Measurements from ENCODE around the gene L3MBTL4.
"Not testable (repeated sequence)": the region's sequence is repeated elsewhere in the genome, so short reads cannot be mapped to it uniquely, and the experiment has no call there.

L3MBTL4 gene

DNA sequence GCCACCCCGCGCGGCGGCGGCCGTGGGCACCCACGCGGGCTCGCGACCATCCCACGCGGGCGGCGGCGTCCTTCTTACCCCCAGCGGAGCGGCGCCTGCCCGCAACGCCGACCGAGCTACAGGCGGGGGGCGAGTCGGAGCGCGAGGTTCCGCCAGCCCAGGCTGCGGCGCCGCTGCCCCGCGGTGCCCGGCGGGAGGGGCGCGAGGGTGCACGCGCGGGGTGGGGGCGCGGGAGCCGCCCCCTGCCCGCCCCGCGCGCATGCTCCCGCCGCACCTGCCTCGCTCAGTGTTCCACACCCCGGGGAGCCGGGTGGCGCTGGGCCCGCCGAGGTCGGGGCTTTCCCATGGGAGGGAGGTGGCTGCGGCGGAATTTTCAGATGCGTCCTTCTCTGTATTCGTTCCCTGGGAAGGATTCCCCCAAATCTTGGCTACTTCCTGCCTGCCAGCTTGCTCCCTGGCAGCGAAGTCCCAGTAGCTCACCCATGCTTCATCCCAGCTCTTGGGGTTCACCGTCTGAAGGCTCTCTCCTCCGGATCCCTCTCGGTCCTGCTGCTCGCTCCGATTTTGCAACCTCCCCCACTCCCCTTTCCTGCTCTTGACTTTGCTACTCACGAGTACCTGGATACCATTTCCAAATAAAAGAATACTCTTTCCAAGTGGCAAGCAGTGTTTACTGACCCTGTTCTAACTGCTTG lies at the start of gene L3MBTL4:
TSS of gene L3MBTL4 (minus strand) at position 189 of the 695 bp plus-strand sequence. CDS start 103,286 bp downstream, outside the sequence.
- peak; percentile 4 for DNase-seq

DNA sequence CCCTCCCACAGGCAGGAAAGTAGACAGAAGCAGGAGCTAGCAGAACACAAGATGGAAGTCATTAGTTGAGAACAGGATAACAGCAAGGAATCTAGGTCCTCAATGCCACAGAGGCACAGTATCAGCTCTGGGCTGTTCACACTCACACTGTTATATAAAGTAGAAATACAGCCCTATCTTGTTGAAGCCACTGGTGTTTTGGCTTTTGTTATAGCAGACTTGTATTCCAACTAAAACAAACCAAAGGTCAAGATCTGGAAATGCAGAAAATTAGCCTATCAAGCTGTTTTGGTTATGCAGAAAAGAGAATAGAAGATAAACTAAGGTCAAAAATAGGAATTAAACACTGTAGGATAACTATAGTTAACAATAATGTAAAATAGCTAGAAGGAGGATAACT lies 37.5 kb upstream of the L3MBTL4 start:
- DNase-seq = no peak

DNA sequence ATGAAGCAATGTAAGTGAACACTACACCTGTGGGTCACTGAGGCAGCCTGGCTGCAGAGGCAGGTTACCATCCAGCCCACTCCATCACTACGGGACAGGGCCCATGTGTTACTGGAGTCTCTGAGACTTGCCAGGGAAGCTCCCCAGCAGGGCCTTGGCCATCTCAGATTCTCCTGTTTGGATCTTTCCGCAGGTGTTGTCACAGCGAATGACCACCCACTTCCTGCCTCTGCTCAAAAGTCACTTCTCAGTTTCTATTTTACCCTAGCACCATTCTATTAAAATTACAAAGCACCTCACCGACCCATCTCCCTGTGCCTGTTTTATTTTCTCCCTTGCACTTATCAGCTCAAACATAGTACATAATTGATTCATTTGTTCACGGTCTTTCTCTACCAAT lies 34.5 kb upstream of the L3MBTL4 start:
- DNase-seq = no peak

DNA sequence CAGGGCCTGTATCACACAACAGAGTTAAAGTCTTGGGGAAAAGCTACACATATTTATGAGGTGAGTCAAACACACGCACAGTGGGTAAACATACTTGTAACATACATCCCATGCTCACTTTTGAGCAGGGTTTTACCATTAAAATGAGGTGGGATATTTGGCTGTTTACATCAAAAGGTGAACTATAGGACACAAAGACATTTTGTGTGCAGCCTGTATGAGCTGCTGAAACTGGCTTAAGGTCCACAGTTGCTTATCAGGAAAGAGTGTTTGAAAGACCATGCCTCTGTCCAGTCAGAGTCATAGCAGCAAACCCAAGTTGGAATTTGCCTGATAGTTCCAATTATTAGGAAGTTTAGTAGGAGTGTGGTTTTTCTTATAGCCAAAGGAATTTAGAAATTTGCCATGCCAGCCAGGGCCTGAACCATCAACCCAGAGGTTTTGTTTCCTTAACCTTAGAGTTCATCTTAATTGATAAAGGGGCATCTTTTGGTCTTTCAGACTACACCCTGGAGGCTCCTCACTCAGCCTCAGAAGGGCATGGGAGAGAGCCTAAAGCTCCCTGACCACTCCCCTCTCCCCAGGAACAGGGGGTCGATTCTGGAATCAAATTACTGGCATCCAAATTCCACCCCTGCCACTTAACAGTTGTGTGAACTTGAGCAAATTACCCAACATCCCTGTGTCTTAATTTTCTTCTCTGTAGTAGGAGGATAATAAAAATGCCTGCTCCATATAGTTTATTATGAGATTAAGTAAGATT lies 29.9 kb upstream of the L3MBTL4 start:
- no peak for DNase-seq

DNA sequence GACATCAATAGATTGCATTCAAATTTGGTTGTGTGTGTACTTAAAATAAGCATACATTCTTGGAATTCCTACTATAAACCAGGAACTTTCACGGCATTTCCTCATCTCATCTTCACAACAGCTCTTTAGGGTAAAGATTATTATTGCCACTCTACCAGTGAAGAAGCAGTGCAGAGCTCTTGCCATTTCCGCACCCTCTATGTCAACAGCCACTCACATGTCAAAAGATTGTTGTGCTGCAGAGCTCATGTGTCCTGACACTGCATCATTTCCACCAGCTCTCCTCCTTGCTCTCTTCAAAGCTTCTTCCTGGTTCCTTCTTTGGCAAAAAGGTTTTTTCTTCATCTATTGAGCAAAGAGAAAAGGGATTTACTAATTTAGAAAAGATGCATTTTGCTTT lies 26.5 kb upstream of the L3MBTL4 start:
- no peak for DNase-seq

DNA sequence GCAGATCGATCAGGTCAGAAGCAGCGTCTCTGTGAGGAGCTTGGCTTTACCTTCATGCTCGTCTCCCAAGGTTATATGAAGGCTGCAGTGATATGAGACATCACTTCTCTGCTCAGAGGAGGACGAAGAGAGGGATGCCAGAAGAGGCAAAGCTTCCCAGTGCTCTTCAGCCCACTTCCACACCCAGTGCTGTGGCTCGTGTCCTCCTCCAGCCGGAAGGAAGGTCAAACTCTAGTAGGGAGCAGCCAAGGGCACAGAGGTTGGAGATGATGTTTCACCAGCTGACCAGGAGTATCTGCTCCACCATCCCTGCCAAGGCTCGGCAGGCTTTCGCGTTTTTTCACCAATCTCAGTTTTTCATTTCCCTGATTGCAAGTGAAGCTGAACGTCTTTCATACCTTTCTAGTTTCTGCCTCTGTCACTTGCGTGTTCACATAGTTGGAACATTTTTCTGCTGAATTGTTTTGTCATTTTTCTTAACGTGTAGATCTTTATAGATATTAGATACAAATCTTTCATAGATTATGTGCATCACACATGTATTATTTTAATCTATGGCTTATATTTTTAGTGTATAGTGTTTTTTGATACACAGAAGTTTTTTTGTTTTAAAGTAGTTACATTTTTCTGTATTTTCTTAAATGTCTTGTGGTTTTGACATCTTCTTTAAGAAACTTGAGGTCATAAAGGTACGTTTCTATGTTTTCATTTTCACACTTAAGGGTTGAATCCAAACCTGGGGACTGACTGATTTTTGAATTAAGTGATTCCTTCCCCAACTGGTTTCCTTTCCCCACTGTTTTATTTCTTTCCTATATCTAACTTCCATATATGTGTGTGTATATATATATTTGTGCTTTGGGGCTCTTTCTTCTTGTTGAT lies 23.5 kb upstream of the L3MBTL4 start:
- no peak for DNase-seq

DNA sequence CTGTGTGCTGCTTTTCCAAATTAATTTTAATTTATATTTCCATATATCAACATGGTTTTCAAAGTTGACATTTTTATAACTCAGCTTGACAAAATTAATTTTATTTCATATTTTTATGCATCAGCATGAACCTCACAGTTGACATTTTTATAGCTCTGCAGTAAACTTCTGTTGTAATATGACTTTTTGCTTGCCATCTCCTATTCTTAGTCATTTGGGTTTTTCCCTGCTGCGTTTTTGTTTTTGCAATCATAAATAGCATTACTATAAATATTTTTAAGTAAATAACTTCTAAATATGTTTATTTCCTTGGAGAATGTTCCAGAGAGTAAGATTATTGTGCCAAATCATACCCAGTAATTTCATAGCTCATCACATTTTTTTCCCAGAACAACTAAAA lies 21.0 kb upstream of the L3MBTL4 start:
- no peak for DNase-seq

DNA sequence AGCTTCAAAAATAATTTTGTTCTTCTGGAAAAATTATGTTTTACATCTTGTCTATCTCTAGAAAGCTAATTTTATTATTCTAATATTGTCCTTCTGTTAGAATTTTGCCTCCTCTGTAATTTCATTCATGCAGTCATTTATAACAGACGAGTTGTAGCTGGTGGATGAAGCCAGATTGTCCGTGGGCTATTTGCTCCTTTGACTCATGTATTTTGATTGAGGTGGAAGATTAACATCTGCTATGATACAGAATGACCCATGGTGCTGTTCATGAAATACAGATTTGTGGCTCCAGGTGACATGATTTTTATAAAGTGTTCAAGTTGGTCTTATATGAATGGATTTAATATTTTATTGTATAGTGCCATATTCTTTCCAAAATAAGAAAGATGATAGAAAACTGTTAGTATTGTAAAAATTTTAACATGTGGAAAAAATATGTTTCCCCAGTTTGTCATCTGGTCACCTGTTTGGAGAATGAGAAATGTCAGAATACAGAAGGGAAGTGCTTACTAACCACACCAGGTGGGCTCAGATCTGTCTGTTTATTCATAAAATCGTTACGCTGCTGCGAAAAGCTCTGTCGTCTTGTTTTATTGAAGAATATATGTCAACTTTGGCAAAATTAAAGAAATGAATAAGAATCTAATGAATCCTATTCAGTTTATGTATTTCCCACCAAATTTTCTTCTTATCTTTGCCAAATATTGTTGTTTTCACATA lies 20.4 kb upstream of the L3MBTL4 start:
- DNase-seq = no peak

DNA sequence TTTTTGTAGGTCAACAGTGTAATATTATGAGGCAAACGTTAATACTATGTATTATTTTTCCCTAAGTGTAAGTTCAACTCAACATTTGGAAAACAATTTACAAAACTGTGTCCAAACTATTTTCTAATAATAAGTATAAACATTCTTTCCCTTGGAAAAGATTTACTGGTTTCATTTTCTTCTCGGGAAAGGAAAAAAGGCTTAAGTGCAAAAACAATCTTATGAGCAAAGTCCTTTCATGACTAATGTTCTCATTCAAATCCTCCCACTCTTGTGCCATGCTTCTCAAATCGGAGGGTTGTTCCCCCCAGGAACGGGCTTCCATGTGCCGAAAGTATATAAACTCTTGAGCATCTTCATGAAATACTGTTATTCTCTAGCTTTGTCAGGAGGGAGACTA lies 19.8 kb upstream of the L3MBTL4 start:
- no peak for DNase-seq

DNA sequence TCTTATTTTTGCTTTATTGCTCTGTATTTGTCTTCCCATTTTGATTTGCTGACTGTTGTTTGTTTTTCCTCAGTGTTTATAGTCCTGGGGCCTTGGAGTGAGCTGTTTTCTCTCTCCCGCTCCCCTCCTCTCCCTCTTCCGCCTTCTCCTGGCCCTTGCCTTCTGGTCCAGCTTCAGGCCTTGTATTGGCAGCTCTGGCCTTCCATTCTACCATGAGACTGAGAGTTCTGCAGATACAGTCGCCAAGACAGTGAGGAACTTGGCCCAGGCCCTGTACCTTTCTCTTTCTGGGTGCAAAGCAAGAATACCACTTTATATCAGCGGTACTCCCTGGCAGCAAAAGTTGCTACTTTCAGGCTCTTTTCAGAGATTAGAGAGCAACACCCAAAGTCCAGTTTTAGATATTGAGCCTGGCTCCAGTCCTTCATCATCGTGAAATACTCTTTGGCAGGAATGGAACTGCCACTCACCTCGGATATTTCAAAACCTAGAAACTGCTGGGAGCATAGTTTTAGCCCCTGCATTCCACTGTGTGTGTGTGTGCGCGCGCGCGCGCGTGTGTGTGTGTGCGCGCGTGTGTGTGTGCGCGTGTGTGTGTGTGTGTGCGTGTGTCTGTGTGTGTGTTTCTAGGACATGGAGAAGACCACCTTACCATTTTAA lies 17.1 kb upstream of the L3MBTL4 start:
- DNase-seq = no peak

DNA sequence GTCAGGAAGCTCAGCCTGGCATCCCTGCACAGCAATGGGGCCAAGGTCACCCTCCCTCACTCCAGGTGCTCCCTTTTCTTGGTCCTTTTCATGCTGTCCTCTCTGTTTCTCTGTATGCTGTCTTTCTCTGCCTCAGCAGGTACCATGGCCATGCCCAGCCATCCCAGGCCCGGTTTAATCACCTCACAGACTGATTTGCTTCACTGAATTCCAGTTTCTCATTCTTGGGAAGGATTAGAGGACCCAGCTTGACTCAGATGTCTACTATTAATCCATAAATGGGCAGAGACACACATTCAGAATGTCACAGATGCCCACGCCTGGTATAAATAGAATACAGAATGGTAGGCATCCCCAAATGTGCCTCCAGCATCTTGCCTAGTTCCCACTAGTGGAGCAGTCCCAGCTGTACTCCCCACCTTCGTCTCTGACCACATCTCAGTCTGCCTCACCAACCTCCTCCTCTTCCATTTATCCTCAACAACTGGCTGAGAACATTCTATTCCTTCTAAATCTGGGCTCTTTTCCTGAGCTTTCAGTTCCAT lies 14.2 kb upstream of the L3MBTL4 start:
- DNase-seq = no peak

DNA sequence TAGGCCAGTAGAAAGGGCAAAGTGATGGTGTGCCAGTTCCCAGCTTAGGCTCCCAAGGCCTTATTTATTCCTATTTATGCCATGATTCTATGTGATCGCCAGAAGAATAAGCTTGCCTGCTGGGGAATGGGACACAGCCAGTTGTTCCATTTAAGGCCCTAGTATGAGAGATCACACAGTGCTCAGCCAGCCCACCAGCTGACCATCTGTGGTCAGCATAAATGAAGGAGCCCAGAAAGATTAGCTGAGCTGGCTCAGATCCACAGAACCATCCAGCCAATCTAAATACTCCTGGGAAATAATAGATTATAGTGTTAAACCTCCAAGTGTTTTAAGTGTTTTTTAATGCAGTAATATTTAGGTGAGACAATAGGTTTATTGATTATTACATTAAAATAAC lies 12.6 kb upstream of the L3MBTL4 start:
- no peak for DNase-seq

DNA sequence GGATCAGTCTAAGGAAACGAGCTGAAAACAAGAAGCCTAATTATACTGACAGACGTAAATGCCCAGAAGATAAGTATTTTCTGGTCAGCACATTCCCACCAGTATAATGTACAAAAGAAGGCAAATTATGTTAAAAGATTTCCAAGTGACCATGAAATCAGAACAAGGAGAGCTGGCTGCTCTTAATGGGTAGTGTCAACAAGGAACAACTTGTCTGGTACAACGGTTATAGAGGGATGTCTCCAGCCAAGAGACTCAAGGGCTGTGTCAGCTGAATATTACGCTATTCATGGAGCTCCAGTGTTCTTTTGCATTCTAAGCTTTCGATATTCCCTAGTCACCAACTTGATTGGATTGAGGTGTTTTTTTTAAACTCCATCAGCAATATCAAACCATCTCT lies 8.6 kb upstream of the L3MBTL4 start:
- no peak for DNase-seq

DNA sequence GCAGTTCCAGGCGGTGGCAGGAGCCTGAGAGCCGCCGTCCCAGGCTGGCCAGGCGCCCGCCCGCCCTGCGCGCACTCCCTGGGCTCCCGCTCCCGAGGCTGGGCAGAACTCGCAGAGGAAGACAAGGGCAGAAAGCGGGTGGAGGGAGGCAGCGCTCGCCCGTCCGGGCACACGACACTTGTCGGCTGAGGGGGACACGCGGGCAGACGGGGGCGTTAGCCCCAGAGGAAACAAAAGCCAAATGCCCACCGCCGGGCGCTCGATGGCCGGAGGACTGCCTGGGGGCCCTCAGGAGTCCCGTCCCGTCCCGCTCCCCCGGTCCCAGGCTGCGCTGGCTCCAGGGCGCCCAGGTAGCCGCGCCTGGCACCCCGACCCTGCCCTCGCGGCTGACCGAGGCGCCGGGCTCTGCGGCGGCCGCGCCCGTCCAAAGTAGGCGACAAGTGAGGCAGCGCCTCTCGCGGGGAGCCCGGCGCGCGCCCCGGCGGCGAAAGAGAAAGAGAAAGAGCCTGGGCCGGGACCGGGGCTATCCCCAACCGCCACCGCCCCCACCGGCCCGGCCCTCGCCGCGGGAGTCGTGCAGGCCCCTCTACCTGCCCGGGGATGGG lies 491 bp downstream of the L3MBTL4 start:
- DNase-seq = peak; percentile 35

DNA sequence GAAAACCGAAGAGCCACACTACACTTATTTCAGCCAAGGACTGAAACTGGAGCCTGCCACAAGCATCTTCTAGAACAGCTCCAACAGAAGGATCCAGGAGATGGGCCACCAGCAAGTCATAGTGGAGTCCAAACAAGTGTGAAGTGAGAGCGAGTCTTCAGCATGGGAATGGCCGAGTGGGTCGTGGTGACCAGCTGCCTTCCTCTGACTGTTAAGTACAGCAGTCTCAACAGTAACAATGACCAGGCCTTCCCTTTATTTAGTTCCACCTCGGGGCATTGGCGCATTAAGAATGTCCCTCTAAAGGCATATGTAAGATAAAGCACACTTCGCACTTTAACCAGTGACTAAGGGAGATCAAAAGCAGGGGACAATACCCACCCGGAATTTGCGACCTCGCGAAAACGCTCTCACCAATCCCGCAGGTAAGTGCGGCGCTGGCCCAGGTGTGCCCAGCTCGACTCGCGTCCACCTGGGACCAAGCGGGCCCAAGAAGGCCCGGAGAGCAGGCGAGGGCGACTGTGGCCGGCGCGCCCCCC lies 1.1 kb downstream of the L3MBTL4 start:
- no peak for DNase-seq

DNA sequence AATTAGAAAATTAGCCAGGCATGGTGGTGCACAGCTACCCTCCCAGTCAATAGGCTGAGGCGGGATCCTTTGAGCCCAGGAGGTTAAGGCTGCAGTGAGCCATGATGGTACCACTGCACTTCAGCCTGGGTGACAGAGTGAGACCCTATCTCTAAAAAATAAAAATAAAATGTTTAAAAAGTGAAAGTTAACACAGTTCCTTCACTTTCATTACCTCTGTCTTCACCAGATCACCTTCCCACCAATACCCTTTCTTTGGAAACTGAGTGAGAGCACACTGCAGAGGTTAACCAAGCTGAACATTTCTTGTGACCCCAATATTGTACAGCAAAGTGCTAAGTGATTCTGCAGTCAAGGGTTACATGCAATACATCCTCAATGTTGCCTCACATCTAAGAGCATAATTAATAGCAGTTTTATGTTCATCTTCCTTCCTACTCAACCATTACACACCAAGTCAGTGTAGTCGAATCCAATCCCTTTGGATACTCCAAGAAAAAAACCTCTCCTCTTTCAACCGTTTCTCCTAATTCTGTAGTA lies 1.7 kb downstream of the L3MBTL4 start:
- no peak for DNase-seq

DNA sequence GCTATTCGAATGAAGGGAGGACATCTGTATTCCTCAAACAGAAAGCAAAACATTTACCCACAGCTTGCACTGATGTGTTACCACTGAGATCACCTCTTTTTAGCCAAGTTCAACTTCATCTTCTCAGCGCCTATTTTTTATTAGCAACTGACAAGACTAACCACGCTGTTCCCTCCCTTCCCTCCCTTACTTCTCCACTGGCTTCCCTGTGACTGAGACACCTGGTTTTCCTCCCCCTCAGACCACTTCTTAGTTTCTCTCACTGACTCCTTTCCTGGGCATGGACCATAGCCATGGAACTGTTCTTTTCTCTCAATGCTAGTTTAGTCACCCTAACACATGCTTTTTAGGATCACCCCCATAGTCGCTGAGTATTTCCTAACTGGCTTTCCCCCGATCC lies 3.3 kb downstream of the L3MBTL4 start:
- DNase-seq = no peak

DNA sequence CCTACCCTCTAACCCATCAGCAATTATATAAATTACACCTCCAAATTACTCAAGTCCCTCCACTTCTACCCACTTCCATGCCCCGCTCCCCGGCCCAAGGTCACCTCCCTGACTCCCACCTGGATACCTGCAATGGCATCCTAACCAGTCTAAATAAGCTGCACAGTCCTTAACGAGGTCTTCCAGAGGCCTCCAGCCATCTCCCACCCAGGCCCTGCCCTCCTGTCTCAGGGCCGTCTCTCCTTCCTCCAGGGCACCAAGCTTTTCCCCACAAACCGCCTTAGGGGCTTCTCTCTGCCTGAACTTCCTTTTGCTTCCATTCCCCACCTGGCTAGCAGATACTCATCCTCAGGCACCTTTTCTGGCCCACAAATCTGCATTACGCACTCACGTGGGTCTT lies 4.8 kb downstream of the L3MBTL4 start:
- DNase-seq = no peak

DNA sequence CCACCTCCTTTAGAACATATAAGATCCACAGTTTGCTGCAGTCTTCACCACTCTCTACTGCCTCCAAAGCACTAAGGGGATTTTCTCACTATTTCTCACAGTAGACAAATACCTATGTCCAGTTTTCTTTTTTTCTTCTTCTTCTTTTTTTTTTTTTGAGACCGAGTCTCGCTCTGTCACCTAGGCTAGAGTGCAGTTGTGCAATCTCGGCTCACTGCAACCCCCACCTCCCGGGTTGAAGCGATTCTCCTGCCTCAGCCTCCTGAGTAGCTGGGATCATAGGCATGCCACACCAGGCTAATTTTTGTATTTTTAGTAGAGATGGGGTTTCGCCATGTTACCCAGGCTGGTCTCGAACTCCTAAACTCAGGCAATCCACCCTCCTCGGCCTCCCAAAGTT lies 6.2 kb downstream of the L3MBTL4 start:
- not testable (repeated sequence) for DNase-seq

DNA sequence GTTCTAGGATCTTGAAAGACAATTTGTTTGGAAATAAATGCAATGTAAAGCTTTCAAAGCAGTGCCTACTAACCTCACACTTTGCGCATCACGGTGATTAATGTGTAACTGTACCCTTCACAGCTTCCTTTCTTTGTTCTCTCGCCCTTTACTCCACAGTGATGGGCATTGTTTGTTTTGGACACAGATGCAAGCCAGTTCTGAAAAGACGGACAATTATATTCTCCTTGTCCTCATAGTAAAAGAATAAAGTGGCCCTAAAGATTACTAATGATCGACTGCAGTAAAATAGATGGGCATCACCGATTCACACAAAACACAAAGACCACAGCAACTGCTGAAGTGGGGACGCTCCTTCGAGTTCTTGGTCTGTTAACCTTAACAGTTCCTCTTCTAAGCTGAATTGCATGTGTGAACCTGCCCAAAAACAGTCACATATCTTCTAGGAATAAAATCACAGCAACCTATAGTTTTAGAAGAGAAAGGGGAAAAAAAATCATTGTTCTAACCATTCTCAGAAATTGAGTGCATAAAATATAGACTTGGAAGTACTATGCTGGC lies 7.7 kb downstream of the L3MBTL4 start:
- no peak for DNase-seq

All from CD4-positive, alpha-beta T cell treated with Interleukin-21 for 1 hour (primary cell).